GM23248 (cell line): Measurements from ENCODE around the gene ANKRD55. TPM values are rescaled to one million over a fixed set of nuclear protein-coding genes. Genes with fewer than 3 reads are reported as not detected.
"Not testable (repeated sequence)": the region's sequence is repeated elsewhere in the genome, so short reads cannot be mapped to it uniquely, and the experiment has no call there.

Experiments
- DNase-seq: peaks from one replicate; pipeline ENCODE4 v3.0.0-alpha.2; 2015
- H2AFZ ChIP-seq: fragments of 200-600 bp; sonication (generic); 2 replicates; pipeline ENCODE4 v1.6.1; 2016; ENCODE audit warnings: antibody characterized with exemption
- H3F3A ChIP-seq: fragments of 200-600 bp; sonication (generic); 2 replicates; pipeline ENCODE4 v1.6.1; 2016; ENCODE audit warnings: mild to moderate bottlenecking, antibody characterized with exemption, mixed run types; ENCODE audit not compliant: insufficient read depth
- H3K27ac ChIP-seq: fragments of 200-600 bp; sonication (generic); 2 replicates; pipeline ENCODE4 v1.5.1; 2016; ENCODE audit warnings: mild to moderate bottlenecking
- H3K27me3 ChIP-seq: fragments of 200-600 bp; sonication (generic); replicated peaks from 2 replicates; pipeline ENCODE4 v1.6.1; 2016; ENCODE audit warnings: mild to moderate bottlenecking; ENCODE audit not compliant: insufficient read depth
- H3K36me3 ChIP-seq: fragments of 200-600 bp; sonication (generic); 2 replicates; pipeline ENCODE4 v1.6.1; 2016; ENCODE audit warnings: low read depth, mild to moderate bottlenecking
- H3K4me1 ChIP-seq: fragments of 200-600 bp; sonication (generic); 2 replicates; pipeline ENCODE4 v1.6.1; 2016; ENCODE audit warnings: mild to moderate bottlenecking; ENCODE audit not compliant: insufficient read depth
- H3K4me2 ChIP-seq: fragments of 200-600 bp; sonication (generic); one replicate; pipeline ENCODE4 v1.6.1; 2016; ENCODE audit warnings: mild to moderate bottlenecking; ENCODE audit not compliant: unreplicated experiment
- H3K4me3 ChIP-seq: fragments of 200-600 bp; sonication (generic); 2 replicates; pipeline ENCODE4 v1.5.1; 2016; ENCODE audit warnings: mild to moderate bottlenecking
- H3K79me2 ChIP-seq: fragments of 200-600 bp; sonication (generic); 2 replicates; pipeline ENCODE4 v1.6.1; 2016; ENCODE audit warnings: mild to moderate bottlenecking; ENCODE audit not compliant: insufficient read depth
- H3K9ac ChIP-seq: fragments of 200-600 bp; sonication (generic); 2 replicates; pipeline ENCODE4 v1.6.1; 2016; ENCODE audit warnings: mild to moderate bottlenecking
- H3K9me2 ChIP-seq: fragments of 200-600 bp; sonication (generic); 2 replicates; pipeline ENCODE4 v1.6.1; 2016; ENCODE audit warnings: mixed run types, mild to moderate bottlenecking, moderate library complexity; ENCODE audit not compliant: insufficient read depth
- H3K9me3 ChIP-seq: fragments of 200-600 bp; sonication (generic); one replicate; pipeline ENCODE4 v1.6.1; 2017; ENCODE audit warnings: low read depth
- H4K20me1 ChIP-seq: fragments of 200-600 bp; sonication (generic); 2 replicates; pipeline ENCODE4 v1.6.0; 2016; ENCODE audit not compliant: insufficient read depth
- EZH2 ChIP-seq: fragments of 200-600 bp; sonication (generic); IDR thresholded peaks from 2 replicates; pipeline ENCODE4 v1.6.1; 2018; ENCODE audit warnings: antibody characterized with exemption, mild to moderate bottlenecking; ENCODE audit not compliant: insufficient read depth, poor library complexity, severe bottlenecking
- EZH2phosphoT487 ChIP-seq: fragments of 200-600 bp; sonication (generic); IDR thresholded peaks from 2 replicates; pipeline ENCODE4 v1.6.1; 2018; ENCODE audit warnings: antibody characterized with exemption, moderate library complexity, mild to moderate bottlenecking, low read depth; ENCODE audit not compliant: insufficient read depth
- whole genome bisulfite sequencing, 2 experiments: methylation state at CpG; one replicate each; pipeline ENCODE4 v1.1.6; 2015 to 2017; ENCODE audit warnings: low lambda C conversion rate in 2 of 2, low coverage in 1 of 2; ENCODE audit errors: missing lambda C conversion rate in 2 of 2; 5-methylcytosine and 5-hydroxymethylcytosine counted together
- in situ Hi-C: fragments of 300-500 bp; cut with MboI; formaldehyde crosslinking; loops from 2 replicates; pipeline ENCODE4 v1.15.0; 2020
- polyA plus RNA-seq: library from polyadenylated mRNA; unstranded; fragments of >200 nt; fragmentation: Nextera tagmentation; extraction: Ambion mirVana; gene quantifications from 2 replicates; pipeline ENCODE4 v1.2.1, GENCODE V29; 2016
- total RNA-seq: library from RNA; depleted of rRNA; stranded (reverse); fragments of >200 nt; shearing (Covaris generic); gene quantifications from 2 replicates; pipeline ENCODE4 v1.2.3, GENCODE V29; 2014

ANKRD55 gene
- total and polyA plus RNA-seq, 2 experiments from 2014 or later = not detected

DNA sequence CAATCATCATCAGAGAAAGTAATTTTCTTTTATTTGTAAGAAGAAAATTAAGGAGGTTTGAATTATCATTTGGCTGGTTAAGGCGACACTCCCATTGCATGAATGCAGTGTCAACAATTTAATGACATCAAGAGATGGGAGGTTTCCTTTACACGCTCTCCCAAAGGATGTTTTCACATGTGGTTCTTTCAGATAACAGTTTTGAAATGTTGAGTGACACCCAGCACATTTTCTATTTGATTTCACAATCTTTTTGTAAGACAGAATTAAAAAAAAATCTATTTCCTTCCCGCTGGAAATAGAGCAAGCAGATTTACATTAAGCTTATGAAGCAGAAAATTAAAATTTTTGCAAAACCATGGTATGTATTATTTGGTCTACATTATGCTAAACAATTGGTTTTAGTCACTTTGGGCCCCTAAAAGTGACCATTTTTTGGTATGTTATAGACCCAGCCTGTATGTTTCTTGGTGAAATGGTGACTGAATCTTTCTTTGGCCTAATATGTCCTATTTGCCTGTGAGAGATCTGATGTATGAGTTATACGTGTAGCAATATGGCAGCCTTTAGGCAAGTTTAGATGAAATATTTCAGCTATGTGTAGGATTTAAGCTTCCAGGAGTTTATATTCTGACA, 18.9 kb upstream of the ANKRD55 start:
- Histone ChIP-seq H3K4me2 (no peak overlapping the region), H3F3A (peaks cover 7% of the 10 kb centered on the region), H3K4me1 (peaks cover 9% of the 10 kb centered on the region; the same call in 1 of the 2 replicates), H3K9me2 (no peaks in the 10 kb centered on the region), H3K9me3 (no peaks in the 10 kb centered on the region), H3K9ac (no peak overlapping the region), H3K79me2 (no peaks in the 10 kb centered on the region), H3K27ac (no peak overlapping the region), H4K20me1 (no peaks in the 10 kb centered on the region), H3K27me3 (no peaks in the 10 kb centered on the region), H3K4me3 (no peak overlapping the region), H2AFZ (no peak overlapping the region; the same call in 1 of the 2 replicates), H3K36me3 (no peaks in the 10 kb centered on the region)
- DNase-seq = no peak
- in situ Hi-C loops = loop anchor here (25.0 kb wide), 1 partner anchor 960 kb away; no protein-coding TSS in a partner anchor
- TF ChIP-seq EZH2 (no peak), EZH2phosphoT487 (no peak)
- WGBS, 2 experiments = 52% methylated on average over 4 of the region's 4 CpGs

DNA sequence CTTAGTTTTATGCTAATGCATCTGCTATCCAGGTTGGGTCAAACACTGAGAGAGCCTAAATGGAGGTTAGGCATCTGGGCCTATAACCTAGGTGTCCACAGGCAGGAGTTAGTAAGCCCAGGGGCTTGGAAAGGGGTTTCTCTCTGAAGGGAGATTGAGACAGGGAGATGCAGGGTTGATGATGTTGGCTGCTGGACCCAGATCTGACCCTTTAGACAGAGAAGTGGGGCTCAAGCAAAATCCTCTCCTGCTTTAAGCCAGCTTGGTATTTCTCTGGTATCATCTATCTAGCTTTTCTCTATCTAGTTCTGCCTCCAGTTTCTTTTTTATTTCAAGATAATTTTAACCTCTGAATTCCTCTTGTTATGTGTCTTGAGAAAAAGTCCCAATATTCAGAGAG, 18.3 kb upstream of the ANKRD55 start:
- in situ Hi-C loops = loop anchor here (25.0 kb wide), 1 partner anchor 961 kb away; no protein-coding TSS in a partner anchor
- Histone ChIP-seq H2AFZ (no peak overlapping the region; the same call in 1 of the 2 replicates), H3F3A (peaks cover 7% of the 10 kb centered on the region), H3K27ac (no peak overlapping the region), H3K36me3 (no peaks in the 10 kb centered on the region), H3K79me2 (no peaks in the 10 kb centered on the region), H4K20me1 (no peaks in the 10 kb centered on the region), H3K4me3 (no peak overlapping the region), H3K27me3 (no peaks in the 10 kb centered on the region), H3K4me1 (peaks cover 9% of the 10 kb centered on the region; the same call in 1 of the 2 replicates), H3K9me3 (no peaks in the 10 kb centered on the region), H3K9ac (no peak overlapping the region), H3K4me2 (no peak overlapping the region), H3K9me2 (no peaks in the 10 kb centered on the region)
- TF ChIP-seq EZH2 = no peak
- TF ChIP-seq EZH2phosphoT487 = no peak
- no peak for DNase-seq

DNA sequence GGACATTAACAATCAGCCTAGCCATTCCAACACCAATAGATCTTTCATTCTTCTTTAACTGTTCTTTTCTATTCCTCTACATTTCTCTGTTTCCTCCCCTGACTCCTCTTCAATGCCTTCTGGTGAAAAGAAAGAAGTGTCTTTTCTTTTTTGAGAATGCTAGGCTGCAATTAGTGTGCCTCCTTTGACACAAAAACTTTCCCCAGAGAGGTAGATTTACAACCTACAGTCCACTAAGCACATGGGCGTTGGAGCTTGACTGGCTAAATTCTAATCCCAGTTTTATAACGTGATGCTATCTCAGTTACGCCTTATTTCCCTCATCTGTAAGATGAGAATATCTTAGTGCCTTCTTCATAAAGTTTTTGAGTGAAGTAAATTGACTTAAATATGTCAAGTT, 16.9 kb upstream of the ANKRD55 start:
- Histone ChIP-seq H3K79me2 (no peaks in the 10 kb centered on the region), H3K27ac (no peak overlapping the region), H3K4me3 (no peak overlapping the region), H3K9ac (no peak overlapping the region), H3F3A (peaks cover 7% of the 10 kb centered on the region), H3K36me3 (no peaks in the 10 kb centered on the region), H3K9me2 (no peaks in the 10 kb centered on the region; the same call in 1 of the 2 replicates), H2AFZ (no peak overlapping the region), H3K27me3 (no peaks in the 10 kb centered on the region), H3K9me3 (no peaks in the 10 kb centered on the region), H4K20me1 (no peaks in the 10 kb centered on the region), H3K4me2 (no peak overlapping the region), H3K4me1 (peaks cover 9% of the 10 kb centered on the region; the same call in 1 of the 2 replicates)
- no peak for DNase-seq
- WGBS, 2 experiments = 87% methylated on average over 3 of the region's 3 CpGs
- in situ Hi-C loops = loop anchor here (25.0 kb wide), 1 partner anchor 962 kb away; no protein-coding TSS in a partner anchor
- TF ChIP-seq EZH2phosphoT487 (no peak), EZH2 (no peak)

DNA sequence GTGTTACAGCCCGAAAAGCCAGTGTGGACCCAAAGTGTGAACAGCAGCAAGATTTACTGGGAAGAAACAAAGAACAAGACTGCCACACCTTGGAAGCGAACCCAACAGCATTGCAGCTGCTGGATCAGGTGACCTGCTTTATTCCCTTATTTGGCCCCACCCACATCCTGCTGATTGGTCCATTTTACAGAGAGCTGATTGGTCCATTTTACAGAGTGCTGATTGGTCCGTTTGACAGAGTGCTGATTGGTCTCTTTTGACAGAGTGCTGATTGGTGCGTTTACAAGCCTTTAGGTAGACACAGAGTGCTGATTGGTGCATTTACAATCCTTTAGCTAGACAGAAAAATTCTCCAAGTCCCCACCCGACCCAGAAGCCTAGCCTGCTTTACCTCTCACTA, 16.0 kb upstream of the ANKRD55 start:
- H3K36me3 ChIP-seq, H3K9me3 ChIP-seq, H3K27ac ChIP-seq, DNase-seq, H3K4me2 ChIP-seq, H2AFZ ChIP-seq, H3K27me3 ChIP-seq, H3K4me1 ChIP-seq, H3K9me2 ChIP-seq, H3K4me3 ChIP-seq, H3K9ac ChIP-seq, in situ Hi-C loops, H4K20me1 ChIP-seq, H3F3A ChIP-seq, H3K79me2 ChIP-seq: not testable (repeated sequence)
- 69 to 78% methylated on average over 5 of the region's 5 CpGs for WGBS, 2 experiments
